ENCODE results near the gene MSANTD1. TPM values are rescaled to one million over a fixed set of nuclear protein-coding genes. Genes with fewer than 3 reads are reported as not detected.
A peak's percentile ranks its signal among the peaks of the same experiment; 100 is the strongest.

Gene MSANTD1
- total RNA-seq, 1 experiment from 2014 or later: 1.4 TPM

DNA sequence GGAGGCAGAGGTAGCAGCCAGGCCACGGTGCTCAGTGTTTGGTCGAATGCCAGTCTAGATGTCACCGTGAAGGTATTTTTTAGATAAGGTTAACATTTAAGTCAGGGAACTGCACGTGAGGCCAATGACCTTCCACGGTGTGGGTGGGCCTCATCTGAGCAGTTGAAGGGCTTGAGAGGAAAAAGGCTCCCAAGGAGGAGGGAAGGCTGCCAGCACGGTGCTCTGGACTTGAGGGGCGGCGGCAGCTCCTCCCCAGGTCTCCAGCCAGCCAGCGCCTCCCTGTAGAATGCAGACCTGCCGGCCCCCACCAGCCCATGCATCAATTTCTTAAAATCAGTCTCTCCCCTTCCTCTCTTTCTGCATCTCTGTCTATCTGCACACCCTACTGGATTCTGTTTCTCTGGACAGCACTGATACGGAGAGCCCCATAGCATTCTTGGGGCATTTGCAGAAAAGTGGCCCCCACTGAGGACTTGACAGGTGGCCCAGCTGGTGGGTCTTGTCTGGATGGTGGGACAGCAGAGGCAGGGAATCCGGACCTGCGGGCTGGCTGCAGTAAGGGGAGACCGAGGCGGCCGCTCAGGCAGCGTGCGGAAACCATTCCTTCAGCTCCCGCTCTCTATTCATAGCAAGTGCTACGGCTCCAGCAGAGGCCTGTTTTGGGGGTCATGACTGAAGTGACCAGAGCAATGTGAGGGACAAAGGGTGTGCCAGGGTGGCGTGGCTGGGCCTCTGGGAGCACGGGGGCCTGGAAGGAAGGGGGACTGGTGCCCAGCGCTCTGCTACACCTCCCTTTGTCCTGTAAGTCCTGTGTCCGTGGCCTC is 36.0 kb downstream of the MSANTD1 start:
- H3K27me3 Mint-ChIP-seq (ENCODE audit: unreplicated experiment): peaks cover 25% of the 10 kb centered on the region
- no peak for DNase-seq
- TF ChIP-seq, protein P1, sequence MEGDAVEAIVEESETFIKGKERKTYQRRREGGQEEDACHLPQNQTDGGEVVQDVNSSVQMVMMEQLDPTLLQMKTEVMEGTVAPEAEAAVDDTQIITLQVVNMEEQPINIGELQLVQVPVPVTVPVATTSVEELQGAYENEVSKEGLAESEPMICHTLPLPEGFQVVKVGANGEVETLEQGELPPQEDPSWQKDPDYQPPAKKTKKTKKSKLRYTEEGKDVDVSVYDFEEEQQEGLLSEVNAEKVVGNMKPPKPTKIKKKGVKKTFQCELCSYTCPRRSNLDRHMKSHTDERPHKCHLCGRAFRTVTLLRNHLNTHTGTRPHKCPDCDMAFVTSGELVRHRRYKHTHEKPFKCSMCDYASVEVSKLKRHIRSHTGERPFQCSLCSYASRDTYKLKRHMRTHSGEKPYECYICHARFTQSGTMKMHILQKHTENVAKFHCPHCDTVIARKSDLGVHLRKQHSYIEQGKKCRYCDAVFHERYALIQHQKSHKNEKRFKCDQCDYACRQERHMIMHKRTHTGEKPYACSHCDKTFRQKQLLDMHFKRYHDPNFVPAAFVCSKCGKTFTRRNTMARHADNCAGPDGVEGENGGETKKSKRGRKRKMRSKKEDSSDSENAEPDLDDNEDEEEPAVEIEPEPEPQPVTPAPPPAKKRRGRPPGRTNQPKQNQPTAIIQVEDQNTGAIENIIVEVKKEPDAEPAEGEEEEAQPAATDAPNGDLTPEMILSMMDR (IDR thresholded peaks at IDR 0.05; ENCODE audit: unreplicated experiment): no peak
- H3K4me1 Mint-ChIP-seq (ENCODE audit: low read depth, unreplicated experiment): no peaks in the 10 kb centered on the region
- H3K36me3 Mint-ChIP-seq (ENCODE audit: insufficient read depth, unreplicated experiment): peaks cover 5% of the 10 kb centered on the region
- H3K9me3 Mint-ChIP-seq (ENCODE audit: low read depth, unreplicated experiment): no peaks in the 10 kb centered on the region
- intact Hi-C loops (cut with micrococcal nuclease; ENCODE audit: unreplicated experiment): no loop called here
- CTCF ChIA-PET: no interaction called here
- H3K27ac Mint-ChIP-seq (ENCODE audit: unreplicated experiment): no peak overlapping the region
- no TSS peak for BruUV-seq (replicated peaks)
- no peak overlapping the region for H3K4me3 Mint-ChIP-seq (ENCODE audit: low read depth, unreplicated experiment)

DNA sequence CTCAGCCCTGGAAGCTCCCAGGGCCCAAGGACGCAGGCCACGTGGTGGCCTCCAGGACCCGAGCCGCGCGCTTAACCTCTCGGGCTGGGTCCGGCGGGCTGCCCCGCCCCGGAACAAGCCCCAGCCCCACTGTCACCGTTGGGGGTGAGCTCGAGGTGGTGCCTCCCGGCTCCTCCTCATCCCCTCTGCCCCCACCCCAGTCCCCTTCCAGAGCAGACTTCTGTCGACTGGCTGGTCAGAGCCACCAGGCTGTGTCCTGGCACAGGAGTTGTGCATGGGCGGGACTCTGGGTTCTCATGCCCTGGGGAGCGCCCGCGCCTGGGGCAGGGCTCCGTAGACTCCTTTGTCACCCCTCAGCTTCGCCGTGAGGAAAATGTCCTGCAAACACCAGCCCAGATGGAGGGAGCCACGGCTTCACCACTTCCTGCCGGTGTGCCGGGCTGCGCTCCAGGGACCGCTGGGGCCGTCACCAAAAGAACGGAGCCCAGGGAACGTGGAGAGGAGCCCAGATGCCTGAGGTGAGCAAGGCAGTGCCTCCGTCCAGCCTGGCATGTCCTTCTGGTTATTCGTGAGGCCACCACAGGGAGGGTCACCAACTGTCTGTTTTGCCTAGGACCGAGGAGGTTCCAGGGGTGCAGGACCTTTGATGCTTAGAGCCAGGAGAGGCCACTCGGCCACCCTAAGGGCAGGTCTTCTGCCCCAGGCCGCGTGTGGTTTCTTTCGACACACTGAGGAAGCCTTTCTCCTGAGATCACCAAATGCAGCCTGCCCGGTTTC is 36.8 kb downstream of the MSANTD1 start:
- TF ChIP-seq, protein P1 (IDR thresholded peaks at IDR 0.05; ENCODE audit: unreplicated experiment): no peak
- peak; percentile 7 for DNase-seq
- H3K4me3 Mint-ChIP-seq (ENCODE audit: low read depth, unreplicated experiment): no peak overlapping the region
- no peaks in the 10 kb centered on the region for H3K9me3 Mint-ChIP-seq (ENCODE audit: low read depth, unreplicated experiment)
- BruUV-seq (replicated peaks): no TSS peak
- CTCF ChIA-PET: no interaction called here
- peaks cover 5% of the 10 kb centered on the region for H3K36me3 Mint-ChIP-seq (ENCODE audit: insufficient read depth, unreplicated experiment)
- peaks cover 25% of the 10 kb centered on the region for H3K27me3 Mint-ChIP-seq (ENCODE audit: unreplicated experiment)
- H3K4me1 Mint-ChIP-seq (ENCODE audit: low read depth, unreplicated experiment): no peaks in the 10 kb centered on the region
- no peak overlapping the region for H3K27ac Mint-ChIP-seq (ENCODE audit: unreplicated experiment)
- intact Hi-C loops (cut with micrococcal nuclease; ENCODE audit: unreplicated experiment): no loop called here

DNA sequence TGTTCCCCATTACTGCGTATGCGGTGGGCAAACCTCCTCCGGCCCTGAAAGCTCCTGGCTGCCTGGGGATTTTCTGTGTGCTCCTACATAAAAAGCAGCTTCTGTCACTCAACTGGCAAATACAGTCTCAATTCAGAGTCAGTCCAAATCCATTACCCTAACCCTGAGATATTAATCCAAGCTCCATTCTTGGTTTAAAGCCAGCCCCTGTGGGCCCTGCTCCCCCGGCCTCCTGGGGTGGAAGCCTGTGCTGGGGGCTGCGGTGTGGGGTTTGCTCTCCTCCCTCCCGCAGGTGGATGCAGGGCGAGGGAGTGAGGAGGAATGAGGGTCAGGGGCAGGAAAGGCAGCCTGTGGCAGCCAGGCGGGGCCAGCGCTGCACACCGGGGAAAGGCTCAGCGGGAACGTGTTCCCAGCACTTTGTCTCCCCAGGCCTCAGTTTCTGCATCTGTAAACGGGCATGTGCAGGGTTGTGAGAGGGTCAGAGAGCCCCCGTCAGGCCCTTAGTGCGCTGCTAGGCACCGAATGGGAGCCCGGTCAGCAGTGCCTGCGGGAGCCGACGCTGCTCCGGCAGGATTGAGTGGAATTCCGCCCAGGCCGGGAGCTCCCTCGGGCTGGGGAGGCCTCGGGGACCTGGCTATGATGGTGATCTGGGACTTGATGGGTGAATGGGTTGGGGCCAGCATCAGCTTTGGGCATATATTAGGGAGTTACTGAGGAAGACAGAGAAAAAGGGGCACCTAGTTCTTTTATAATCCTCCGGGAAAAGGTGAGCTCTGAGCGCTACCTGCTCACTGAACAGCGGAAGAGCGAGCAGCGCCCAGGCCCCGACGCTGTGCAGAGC is 37.6 kb downstream of the MSANTD1 start:
- no peak overlapping the region for H3K4me3 Mint-ChIP-seq (ENCODE audit: low read depth, unreplicated experiment)

More for the DNA sequence above, 37.6 kb downstream of the MSANTD1 start:
- peaks cover 25% of the 10 kb centered on the region for H3K27me3 Mint-ChIP-seq (ENCODE audit: unreplicated experiment)
- no peak for DNase-seq
- no peak overlapping the region for H3K27ac Mint-ChIP-seq (ENCODE audit: unreplicated experiment)
- CTCF ChIA-PET: no interaction called here
- BruUV-seq (replicated peaks): no TSS peak
- H3K9me3 Mint-ChIP-seq (ENCODE audit: low read depth, unreplicated experiment): no peaks in the 10 kb centered on the region
- peaks cover 4% of the 10 kb centered on the region for H3K4me1 Mint-ChIP-seq (ENCODE audit: low read depth, unreplicated experiment)
- peaks cover 7% of the 10 kb centered on the region for H3K36me3 Mint-ChIP-seq (ENCODE audit: insufficient read depth, unreplicated experiment)
- TF ChIP-seq, protein P1 (IDR thresholded peaks at IDR 0.05; ENCODE audit: unreplicated experiment): no peak
- intact Hi-C loops (cut with micrococcal nuclease; ENCODE audit: unreplicated experiment): no loop called here

Measured in Calu3 (cell line).